Stimulated activated CD4-positive, alpha-beta T cell treated with anti-CD3 and anti-CD28 coated beads, Interleukin-1b, Interleukin-23, amount 100 ng/mL, for 48 hours (primary cell): Measurements from ENCODE around the gene CEP152.

ENCODE experiments used
- DNase-seq: peaks from one replicate; pipeline ENCODE4 v3.0.0-alpha.2; 2020

The CEP152 gene

GRCh38 chr15:48695827-48696573 is 114.9 kb downstream of the CEP152 start:
- no peak for DNase-seq

- DNase-seq, result no peak
Observed at GRCh38 chr15:48695088-48695826, 115.6 kb downstream of the CEP152 start.

- no peak for DNase-seq
Observed at GRCh38 chr15:48693484-48693883, 117.4 kb downstream of the CEP152 start.

- no peak for DNase-seq
Observed at GRCh38 chr15:48688493-48688892, 122.4 kb downstream of the CEP152 start.
